GM21528 (cell line): Measurements from ENCODE around the gene ZNF541.
"Not testable (repeated sequence)": the region's sequence is repeated elsewhere in the genome, so short reads cannot be mapped to it uniquely, and the experiment has no call there.

ENCODE experiments used
- ATAC-seq: cut with Tn5 transposase; IDR thresholded peaks from one replicate; pipeline ENCODE4 v1.9.1; 2021; ENCODE audit warnings: mild to moderate bottlenecking, moderate library complexity; ENCODE audit not compliant: unreplicated experiment, low FRiP score

Gene ZNF541

GRCh38 chr19:47600246-47601179 is 27.6 kb upstream of the ZNF541 start:
- ATAC-seq = peak; percentile 87

GRCh38 chr19:47599671-47600245 is 26.8 kb upstream of the ZNF541 start:
- not testable (repeated sequence) for ATAC-seq

GRCh38 chr19:47598407-47599349 is 25.7 kb upstream of the ZNF541 start:
- ATAC-seq = no peak

- ATAC-seq = no peak
Observed at GRCh38 chr19:47595944-47596343, 23.0 kb upstream of the ZNF541 start.

- ATAC-seq = no peak
Observed at GRCh38 chr19:47593860-47594259, 20.9 kb upstream of the ZNF541 start.

GRCh38 chr19:47589824-47590223 is 16.9 kb upstream of the ZNF541 start:
- ATAC-seq = no peak

GRCh38 chr19:47587295-47587694 is 14.3 kb upstream of the ZNF541 start:
- ATAC-seq = no peak

GRCh38 chr19:47583161-47583560 is 10.2 kb upstream of the ZNF541 start:
- ATAC-seq = not testable (repeated sequence)

GRCh38 chr19:47582320-47582909 is 9.5 kb upstream of the ZNF541 start:
- no peak for ATAC-seq

GRCh38 chr19:47581605-47582319 is 8.8 kb upstream of the ZNF541 start:
- no peak for ATAC-seq

- no peak for ATAC-seq
Observed at GRCh38 chr19:47580397-47580796, 7.4 kb upstream of the ZNF541 start.

GRCh38 chr19:47572635-47573034 is 313 bp downstream of the ZNF541 start:
- no peak for ATAC-seq

GRCh38 chr19:47569331-47569730 is 3.6 kb downstream of the ZNF541 start:
- no peak for ATAC-seq

- ATAC-seq = no peak
Observed at GRCh38 chr19:47564081-47564480, 8.9 kb downstream of the ZNF541 start.

- no peak for ATAC-seq
Observed at GRCh38 chr19:47561440-47562057, 11.4 kb downstream of the ZNF541 start.

- ATAC-seq = no peak
Observed at GRCh38 chr19:47560999-47561398, 11.9 kb downstream of the ZNF541 start.

GRCh38 chr19:47550129-47550528 is 22.8 kb downstream of the ZNF541 start:
- no peak for ATAC-seq

GRCh38 chr19:47549261-47549862 is 23.6 kb downstream of the ZNF541 start:
- ATAC-seq = no peak

- no peak for ATAC-seq
Observed at GRCh38 chr19:47547199-47547598, 25.7 kb downstream of the ZNF541 start.
